Astrocyte (in vitro differentiated cells and primary cell): ENCODE data around the gene XPO1. TPM values are rescaled to one million over a fixed set of nuclear protein-coding genes. Genes with fewer than 3 reads are reported as not detected.

ENCODE experiments used
- DNase-seq: peaks from one replicate; pipeline ENCODE4 v3.0.0-alpha.2; 2010; ENCODE audit warnings: low read depth
- FAIRE-seq: peaks from 2 replicates; lab custom pipeline; 2011; peaks lifted over from hg19 to GRCh38; lab: Jason Lieb, UNC
- H2AFZ ChIP-seq: 2 replicates; pipeline ENCODE4 v1.6.0; 2012; ENCODE audit warnings: low read depth, low read length, inconsistent platforms
- H3K27ac ChIP-seq: 2 replicates; pipeline ENCODE4 v1.5.1; 2011; ENCODE audit warnings: low read depth, low read length, inconsistent platforms
- H3K27me3 ChIP-seq: 2 replicates; pipeline ENCODE4 v1.6.0; 2011; ENCODE audit warnings: low read length, inconsistent platforms; ENCODE audit not compliant: insufficient read depth
- H3K36me3 ChIP-seq: 2 replicates; pipeline ENCODE4 v1.5.1; 2011; ENCODE audit warnings: low read length, inconsistent platforms; ENCODE audit not compliant: insufficient read depth
- H3K4me1 ChIP-seq: 2 replicates; pipeline ENCODE4 v1.5.1; 2011; ENCODE audit warnings: low read length, inconsistent platforms; ENCODE audit not compliant: insufficient read depth
- H3K4me2 ChIP-seq: 2 replicates; pipeline ENCODE4 v1.6.0; 2012; ENCODE audit warnings: low read length, inconsistent platforms
- H3K4me3 ChIP-seq: 2 replicates; pipeline ENCODE4 v1.5.1; 2011; ENCODE audit warnings: low read depth, mild to moderate bottlenecking, low read length, inconsistent platforms; ENCODE audit not compliant: insufficient read depth
- H3K79me2 ChIP-seq: 2 replicates; pipeline ENCODE4 v1.6.0; 2012; ENCODE audit warnings: mild to moderate bottlenecking, low read length, inconsistent platforms; ENCODE audit not compliant: insufficient read depth
- H3K9ac ChIP-seq: 2 replicates; pipeline ENCODE4 v1.6.0; 2012; ENCODE audit warnings: mild to moderate bottlenecking, low read length, inconsistent platforms
- H3K9me3 ChIP-seq: 2 replicates; pipeline ENCODE4 v1.5.1; 2012; ENCODE audit warnings: low read depth, mild to moderate bottlenecking, low read length, inconsistent platforms; ENCODE audit not compliant: insufficient read depth
- H4K20me1 ChIP-seq: 2 replicates; pipeline ENCODE4 v1.6.0; 2012; ENCODE audit warnings: low read length, inconsistent platforms; ENCODE audit not compliant: insufficient read depth
- H3K27ac Mint-ChIP-seq: one replicate; pipeline ENCODE4 v1.8.0; 2021; ENCODE audit warnings: mild to moderate bottlenecking, mixed read lengths; ENCODE audit not compliant: unreplicated experiment
- H3K27me3 Mint-ChIP-seq: one replicate; pipeline ENCODE4 v1.8.0; 2021; ENCODE audit warnings: low read depth, mixed read lengths; ENCODE audit not compliant: unreplicated experiment
- H3K36me3 Mint-ChIP-seq: one replicate; pipeline ENCODE4 v1.8.0; 2021; ENCODE audit warnings: low read depth, mixed read lengths; ENCODE audit not compliant: unreplicated experiment
- H3K4me1 Mint-ChIP-seq: one replicate; pipeline ENCODE4 v1.8.0; 2021; ENCODE audit warnings: low read depth, mixed read lengths; ENCODE audit not compliant: unreplicated experiment
- H3K4me3 Mint-ChIP-seq: one replicate; pipeline ENCODE4 v1.8.0; 2021; ENCODE audit warnings: mild to moderate bottlenecking, moderate library complexity, mixed read lengths; ENCODE audit not compliant: unreplicated experiment
- H3K9me3 Mint-ChIP-seq: one replicate; pipeline ENCODE4 v1.8.0; 2021; ENCODE audit warnings: mild to moderate bottlenecking, mixed read lengths; ENCODE audit not compliant: unreplicated experiment
- EZH2 ChIP-seq: IDR thresholded peaks from 2 replicates; pipeline ENCODE4 v1.6.1; 2012; ENCODE audit warnings: mild to moderate bottlenecking, low read length, inconsistent platforms; ENCODE audit not compliant: insufficient read depth
- total RNA-seq: library from RNA; stranded (reverse); gene quantifications from 2 replicates; pipeline ENCODE4 v1.2.1, GENCODE V29; 2021
- TF ChIP-seq, protein P1 (sequence below): IDR thresholded peaks from 2 replicates; pipeline ENCODE4 v1.5.1; 2011; ENCODE audit warnings: low read depth, mild to moderate bottlenecking, inconsistent platforms, low read length, moderate library complexity; ENCODE audit not compliant: insufficient read depth

Gene XPO1
- total RNA-seq, 1 donor from 2014 or later: 128 TPM

- Histone ChIP-seq H3K27ac (no peak overlapping the region), H3K27me3 (peaks cover 2% of the 10 kb centered on the region), H2AFZ (no peak overlapping the region), H3K4me1 (no peaks in the 10 kb centered on the region), H4K20me1 (no peaks in the 10 kb centered on the region), H3K36me3 (no peaks in the 10 kb centered on the region), H3K9me3 (no peaks in the 10 kb centered on the region), H3K79me2 (no peaks in the 10 kb centered on the region), H3K4me2 (no peak overlapping the region), H3K4me3 (no peak overlapping the region), H3K9ac (no peak overlapping the region)
- DNase-seq (no peak), FAIRE-seq (no peak)
- TF ChIP-seq EZH2: no peak
- TF ChIP-seq, protein P1, sequence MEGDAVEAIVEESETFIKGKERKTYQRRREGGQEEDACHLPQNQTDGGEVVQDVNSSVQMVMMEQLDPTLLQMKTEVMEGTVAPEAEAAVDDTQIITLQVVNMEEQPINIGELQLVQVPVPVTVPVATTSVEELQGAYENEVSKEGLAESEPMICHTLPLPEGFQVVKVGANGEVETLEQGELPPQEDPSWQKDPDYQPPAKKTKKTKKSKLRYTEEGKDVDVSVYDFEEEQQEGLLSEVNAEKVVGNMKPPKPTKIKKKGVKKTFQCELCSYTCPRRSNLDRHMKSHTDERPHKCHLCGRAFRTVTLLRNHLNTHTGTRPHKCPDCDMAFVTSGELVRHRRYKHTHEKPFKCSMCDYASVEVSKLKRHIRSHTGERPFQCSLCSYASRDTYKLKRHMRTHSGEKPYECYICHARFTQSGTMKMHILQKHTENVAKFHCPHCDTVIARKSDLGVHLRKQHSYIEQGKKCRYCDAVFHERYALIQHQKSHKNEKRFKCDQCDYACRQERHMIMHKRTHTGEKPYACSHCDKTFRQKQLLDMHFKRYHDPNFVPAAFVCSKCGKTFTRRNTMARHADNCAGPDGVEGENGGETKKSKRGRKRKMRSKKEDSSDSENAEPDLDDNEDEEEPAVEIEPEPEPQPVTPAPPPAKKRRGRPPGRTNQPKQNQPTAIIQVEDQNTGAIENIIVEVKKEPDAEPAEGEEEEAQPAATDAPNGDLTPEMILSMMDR: no peak
- H3K9me3 Mint-ChIP-seq: no peaks in the 10 kb centered on the region
- no peak overlapping the region for H3K27ac Mint-ChIP-seq
- no peak overlapping the region for H3K4me3 Mint-ChIP-seq
- no peaks in the 10 kb centered on the region for H3K4me1 Mint-ChIP-seq
- no peaks in the 10 kb centered on the region for H3K36me3 Mint-ChIP-seq
- H3K27me3 Mint-ChIP-seq: peaks cover 4% of the 10 kb centered on the region
These were observed 24.5 kb upstream of the XPO1 start for GRCh38 chr2:61562615-61563014.

GRCh38 chr2:61558160-61558559 is 20.0 kb upstream of the XPO1 start:
- no peaks in the 10 kb centered on the region for H3K4me1 ChIP-seq
- H3K79me2 ChIP-seq: no peaks in the 10 kb centered on the region
- Mint-ChIP-seq H3K9me3 (no peaks in the 10 kb centered on the region), H3K36me3 (no peaks in the 10 kb centered on the region), H3K4me3 (no peak overlapping the region), H3K27me3 (peaks cover 6% of the 10 kb centered on the region), H3K4me1 (no peaks in the 10 kb centered on the region), H3K27ac (no peak overlapping the region)
- no peak overlapping the region for H3K27ac ChIP-seq
- DNase-seq: no peak
- peaks cover 2% of the 10 kb centered on the region for H3K27me3 ChIP-seq
- no peak overlapping the region for H3K4me2 ChIP-seq
- no peak overlapping the region for H3K9ac ChIP-seq
- H2AFZ ChIP-seq: no peak overlapping the region
- no peaks in the 10 kb centered on the region for H3K36me3 ChIP-seq
- TF ChIP-seq, protein P1: no peak
- TF ChIP-seq EZH2: no peak
- FAIRE-seq: no peak
- no peaks in the 10 kb centered on the region for H4K20me1 ChIP-seq
- H3K4me3 ChIP-seq: no peak overlapping the region
- no peaks in the 10 kb centered on the region for H3K9me3 ChIP-seq

DNA sequence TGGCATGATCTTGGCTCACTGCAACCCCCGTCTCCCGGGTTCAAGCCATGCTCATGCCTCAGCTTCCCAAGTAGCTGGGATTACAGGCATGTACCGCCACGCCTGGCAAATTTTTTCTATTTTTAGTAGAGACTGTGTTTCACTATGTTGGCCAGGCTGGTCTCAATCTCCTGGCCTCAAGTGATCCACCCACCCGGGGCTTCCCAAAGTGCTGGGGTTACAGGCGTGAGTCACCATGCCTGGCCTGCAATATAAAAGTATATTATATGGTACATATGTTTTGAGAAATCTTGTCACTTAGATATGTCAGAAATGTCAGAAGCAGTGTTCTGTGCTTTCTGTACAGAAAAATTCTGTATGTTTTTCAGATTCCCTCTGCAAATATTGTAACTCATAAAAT is 19.2 kb upstream of the XPO1 start:
- no peak for DNase-seq
- H3K4me3 ChIP-seq: no peak overlapping the region
- no peaks in the 10 kb centered on the region for H3K4me1 ChIP-seq
- Mint-ChIP-seq H3K4me1 (no peaks in the 10 kb centered on the region), H3K4me3 (no peak overlapping the region), H3K27ac (no peak overlapping the region), H3K27me3 (peaks cover 6% of the 10 kb centered on the region), H3K36me3 (no peaks in the 10 kb centered on the region), H3K9me3 (no peaks in the 10 kb centered on the region)
- no peak overlapping the region for H2AFZ ChIP-seq
- H3K27me3 ChIP-seq: no peaks in the 10 kb centered on the region
- H3K79me2 ChIP-seq: no peaks in the 10 kb centered on the region
- FAIRE-seq: no peak
- no peaks in the 10 kb centered on the region for H4K20me1 ChIP-seq
- no peaks in the 10 kb centered on the region for H3K36me3 ChIP-seq
- H3K9ac ChIP-seq: no peak overlapping the region
- H3K4me2 ChIP-seq: no peak overlapping the region
- TF ChIP-seq, protein P1: no peak
- TF ChIP-seq EZH2: no peak
- H3K27ac ChIP-seq: no peak overlapping the region
- H3K9me3 ChIP-seq: no peaks in the 10 kb centered on the region
